ENCODE data around the gene KANK2. TPM values are rescaled to one million over a fixed set of nuclear protein-coding genes. Genes with fewer than 3 reads are reported as not detected.

Gene KANK2
- total RNA-seq, 1 donor from 2014 or later: 486 TPM

DNA sequence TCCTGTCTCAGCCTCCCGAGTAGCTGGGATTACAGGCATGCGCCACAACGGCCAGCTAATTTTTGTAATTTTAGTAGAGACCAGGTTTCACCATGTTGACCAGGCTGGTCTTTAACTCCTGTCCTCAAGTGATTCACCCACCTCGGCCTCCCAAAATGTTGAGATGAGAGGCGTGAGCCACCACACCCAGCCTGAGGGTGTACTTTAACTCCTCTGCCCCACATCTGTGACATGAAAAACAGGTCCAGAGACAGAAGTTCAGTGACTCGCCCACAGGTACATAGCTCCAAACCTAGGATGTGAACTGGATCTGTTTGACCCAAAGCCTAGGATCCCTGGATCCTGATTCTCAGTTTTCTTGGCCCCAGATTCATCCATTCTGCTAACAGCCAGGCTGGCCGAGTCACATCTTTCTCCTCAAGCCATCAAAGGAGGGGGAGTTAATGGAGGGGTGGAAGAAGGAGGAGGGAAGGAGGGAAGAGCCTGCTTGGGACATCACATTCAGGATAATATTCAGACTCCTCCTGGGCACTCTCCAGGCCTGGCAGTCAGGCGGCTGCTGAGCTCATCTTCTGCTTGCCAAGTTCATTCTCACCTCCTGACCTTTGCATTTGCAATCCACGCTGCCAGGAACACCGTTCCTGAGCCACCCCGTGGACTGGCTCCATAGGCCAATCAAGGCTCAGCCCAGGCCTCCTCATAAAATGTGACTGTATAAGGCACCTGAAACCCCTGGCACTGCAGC lies 44.9 kb downstream of the KANK2 start:
- TF ChIP-seq POLR2AphosphoS5 (IDR thresholded peaks at IDR 0.05; ENCODE audit: insufficient read depth in 1 of 2, low read depth in 1 of 2): peak; percentile 77 to 93
- TF ChIP-seq, protein P1, sequence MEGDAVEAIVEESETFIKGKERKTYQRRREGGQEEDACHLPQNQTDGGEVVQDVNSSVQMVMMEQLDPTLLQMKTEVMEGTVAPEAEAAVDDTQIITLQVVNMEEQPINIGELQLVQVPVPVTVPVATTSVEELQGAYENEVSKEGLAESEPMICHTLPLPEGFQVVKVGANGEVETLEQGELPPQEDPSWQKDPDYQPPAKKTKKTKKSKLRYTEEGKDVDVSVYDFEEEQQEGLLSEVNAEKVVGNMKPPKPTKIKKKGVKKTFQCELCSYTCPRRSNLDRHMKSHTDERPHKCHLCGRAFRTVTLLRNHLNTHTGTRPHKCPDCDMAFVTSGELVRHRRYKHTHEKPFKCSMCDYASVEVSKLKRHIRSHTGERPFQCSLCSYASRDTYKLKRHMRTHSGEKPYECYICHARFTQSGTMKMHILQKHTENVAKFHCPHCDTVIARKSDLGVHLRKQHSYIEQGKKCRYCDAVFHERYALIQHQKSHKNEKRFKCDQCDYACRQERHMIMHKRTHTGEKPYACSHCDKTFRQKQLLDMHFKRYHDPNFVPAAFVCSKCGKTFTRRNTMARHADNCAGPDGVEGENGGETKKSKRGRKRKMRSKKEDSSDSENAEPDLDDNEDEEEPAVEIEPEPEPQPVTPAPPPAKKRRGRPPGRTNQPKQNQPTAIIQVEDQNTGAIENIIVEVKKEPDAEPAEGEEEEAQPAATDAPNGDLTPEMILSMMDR (IDR thresholded peaks at IDR 0.05): no peak
- intact Hi-C loops (cut with DNase I): no loop called here
- DNase-seq (ENCODE audit: extremely low spot score in 2 of 2): peak in 1 of 2 donors; percentile 95
- Histone ChIP-seq H3K9me3 (no peaks in the 10 kb centered on the region), H3K27me3 (no peaks in the 10 kb centered on the region), H3K36me3 (no peaks in the 10 kb centered on the region), H3K4me1 (peaks cover 50% of the 10 kb centered on the region), H3K27ac (peak overlapping the region; percentile 87), H3K4me3 (no peak overlapping the region)

DNA sequence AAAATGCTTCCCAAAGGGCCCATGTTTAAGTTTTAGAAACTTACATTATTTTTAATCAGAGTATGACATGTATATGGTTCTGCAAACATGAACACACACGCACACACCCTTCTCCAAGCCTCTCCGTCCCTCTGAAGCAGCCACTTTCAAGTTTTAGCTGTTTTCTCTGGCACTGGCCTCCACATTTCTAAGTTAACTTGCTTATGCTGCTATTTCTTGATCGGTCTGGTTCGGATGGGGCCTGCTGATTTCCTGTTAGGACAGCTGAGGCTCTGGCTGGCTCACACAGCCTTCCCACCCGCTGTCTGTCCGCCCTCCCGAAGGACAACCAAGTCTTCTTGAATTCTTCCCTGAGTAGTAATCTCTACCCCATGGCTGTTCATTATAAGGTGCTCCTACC lies 46.2 kb downstream of the KANK2 start:
- TF ChIP-seq POLR2A (IDR thresholded peaks at IDR 0.05) (no peak), POLR2AphosphoS5 (IDR thresholded peaks at IDR 0.05; ENCODE audit: insufficient read depth in 1 of 2, low read depth in 1 of 2) (no peak)
- TF ChIP-seq, protein P1 (IDR thresholded peaks at IDR 0.05): no peak
- Histone ChIP-seq H3K4me1 (peaks cover 43% of the 10 kb centered on the region), H3K36me3 (no peaks in the 10 kb centered on the region), H3K4me3 (no peak overlapping the region), H3K9me3 (no peaks in the 10 kb centered on the region), H3K27ac (peak overlapping the region; percentile 87), H3K27me3 (no peaks in the 10 kb centered on the region)
- intact Hi-C loops (cut with DNase I): no loop called here
- DNase-seq (ENCODE audit: extremely low spot score in 2 of 2): no peak

DNA sequence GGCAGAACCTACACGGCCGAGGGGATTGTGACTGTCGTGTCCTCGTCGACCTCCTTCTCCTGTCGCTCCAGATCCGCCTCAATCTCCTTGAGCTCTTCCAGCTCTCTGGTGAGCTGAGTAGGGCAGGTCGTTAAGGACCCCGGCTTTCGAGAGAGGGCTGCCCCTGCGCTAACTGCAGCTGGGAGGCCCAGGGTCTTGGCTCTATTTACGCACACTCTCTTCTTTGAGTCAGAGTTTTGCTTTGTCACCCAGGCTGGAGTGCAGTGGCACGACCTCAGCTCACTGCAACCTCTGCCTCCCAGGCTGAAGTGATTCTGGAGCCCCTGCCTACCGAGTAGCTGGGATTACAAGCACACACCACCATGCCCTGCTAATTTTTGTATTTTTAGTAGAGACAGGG lies 49.3 kb downstream of the KANK2 start:
- Histone ChIP-seq H3K27me3 (no peaks in the 10 kb centered on the region), H3K4me1 (peaks cover 36% of the 10 kb centered on the region), H3K4me3 (no peak overlapping the region), H3K9me3 (no peaks in the 10 kb centered on the region), H3K36me3 (no peaks in the 10 kb centered on the region), H3K27ac (no peak overlapping the region)
- TF ChIP-seq, protein P1 (IDR thresholded peaks at IDR 0.05): no peak
- TF ChIP-seq POLR2AphosphoS5 (IDR thresholded peaks at IDR 0.05; ENCODE audit: insufficient read depth in 1 of 2, low read depth in 1 of 2) (no peak), POLR2A (IDR thresholded peaks at IDR 0.05) (no peak)
- intact Hi-C loops (cut with DNase I): no loop called here
- no peak for DNase-seq (ENCODE audit: extremely low spot score in 2 of 2)

DNA sequence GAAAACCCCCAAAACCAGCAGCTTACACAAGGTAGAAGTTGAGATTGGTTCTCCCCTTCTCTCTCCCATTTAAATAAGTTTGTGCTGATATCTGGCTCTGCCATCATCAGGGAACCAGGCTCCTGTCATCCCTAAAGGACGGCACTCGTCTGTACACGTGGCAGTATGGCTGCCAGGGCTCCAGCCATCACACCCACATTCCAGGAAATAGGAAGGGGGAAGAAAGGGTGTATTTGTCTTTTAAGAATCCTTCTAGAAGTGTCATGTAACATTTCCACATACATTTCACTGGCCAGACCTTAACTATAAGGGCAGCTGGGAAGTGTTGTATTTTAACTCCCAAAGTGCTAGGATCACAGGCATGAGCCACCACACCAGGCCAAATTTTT lies 51.8 kb downstream of the KANK2 start:
- Histone ChIP-seq H3K9me3 (no peaks in the 10 kb centered on the region), H3K27ac (no peak overlapping the region), H3K4me3 (no peak overlapping the region), H3K4me1 (peaks cover 30% of the 10 kb centered on the region), H3K36me3 (no peaks in the 10 kb centered on the region), H3K27me3 (no peaks in the 10 kb centered on the region)
- intact Hi-C loops (cut with DNase I): no loop called here
- TF ChIP-seq POLR2A (IDR thresholded peaks at IDR 0.05) (no peak), POLR2AphosphoS5 (IDR thresholded peaks at IDR 0.05; ENCODE audit: insufficient read depth in 1 of 2, low read depth in 1 of 2) (no peak)
- TF ChIP-seq, protein P1 (IDR thresholded peaks at IDR 0.05): no peak
- DNase-seq (ENCODE audit: extremely low spot score in 2 of 2): no peak

DNA sequence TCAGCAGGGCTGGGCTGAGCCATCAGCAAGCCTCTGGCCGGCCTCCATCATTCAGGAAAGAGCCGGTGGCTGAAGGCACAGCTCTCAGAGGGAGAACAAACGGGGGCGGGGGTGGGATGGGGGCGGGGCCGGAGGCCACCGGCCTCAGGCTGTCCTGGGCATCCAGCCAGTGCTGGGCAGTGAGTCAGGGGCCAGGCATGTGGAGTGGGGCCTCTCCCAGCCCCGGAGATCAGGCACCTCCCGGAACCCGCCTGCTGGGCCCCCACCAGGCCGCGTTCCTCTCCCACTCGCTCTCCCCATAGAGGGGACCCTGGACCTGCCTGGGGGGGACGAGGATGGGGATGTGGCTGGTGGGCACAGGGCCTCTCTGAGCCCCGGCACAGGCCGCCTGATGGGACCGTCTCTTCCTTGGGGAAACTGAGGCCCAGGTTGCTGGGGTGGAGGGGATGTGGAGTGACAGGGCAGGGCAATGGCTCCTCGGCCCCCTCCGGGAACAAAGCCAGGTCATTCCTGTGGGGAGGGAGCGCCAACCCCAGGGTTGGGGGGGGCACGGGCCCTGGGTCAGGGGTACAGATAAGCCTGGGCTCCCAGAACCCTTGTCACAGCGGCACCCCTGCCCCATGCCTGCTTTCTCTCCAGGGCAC lies 54.7 kb downstream of the KANK2 start:
- peak overlapping the region; percentile 94 for H3K27ac ChIP-seq
- H3K27me3 ChIP-seq: no peaks in the 10 kb centered on the region
- peak overlapping the region; percentile 5 to 15 for H3K4me3 ChIP-seq
- H3K4me1 ChIP-seq: peaks cover 56% of the 10 kb centered on the region
- no peaks in the 10 kb centered on the region for H3K36me3 ChIP-seq
- intact Hi-C loops (cut with DNase I): loop anchor here (2.0 kb wide), 1 partner anchor 60 kb away; no protein-coding TSS in a partner anchor
- peak in 1 of 2 donors; percentile 96 for DNase-seq (ENCODE audit: extremely low spot score in 2 of 2)
- TF ChIP-seq POLR2A (IDR thresholded peaks at IDR 0.05) (no peak), POLR2AphosphoS5 (IDR thresholded peaks at IDR 0.05; ENCODE audit: insufficient read depth in 1 of 2, low read depth in 1 of 2) (peak; percentile 31 to 68)
- TF ChIP-seq, protein P1 (IDR thresholded peaks at IDR 0.05): no peak
- no peaks in the 10 kb centered on the region for H3K9me3 ChIP-seq
